ENCODE results near the gene TCF4. TPM values are rescaled to one million over a fixed set of nuclear protein-coding genes. Genes with fewer than 3 reads are reported as not detected.

TCF4 gene
- total and polyA plus RNA-seq, 7 donors: 3.5 to 149 (median 106) TPM

- WGBS, 2 donors: 84 to 87% methylated on average over 4 of the region's 4 CpGs
- Histone ChIP-seq H3K9me3 (no peaks in the 10 kb centered on the region), H3K27me3 (no peaks in the 10 kb centered on the region), H3K4me1 (no peaks in the 10 kb centered on the region), H3K27ac (no peak overlapping the region), H3K4me3 (no peak overlapping the region), H3K36me3 (no peaks in the 10 kb centered on the region)
- intact Hi-C loops (cut with DNase I): no loop called here
- TF ChIP-seq EP300 (IDR thresholded peaks at IDR 0.05) (no peak), POLR2A (IDR thresholded peaks at IDR 0.05) (no peak), POLR2AphosphoS5 (IDR thresholded peaks at IDR 0.05) (no peak)
- TF ChIP-seq, protein P1, sequence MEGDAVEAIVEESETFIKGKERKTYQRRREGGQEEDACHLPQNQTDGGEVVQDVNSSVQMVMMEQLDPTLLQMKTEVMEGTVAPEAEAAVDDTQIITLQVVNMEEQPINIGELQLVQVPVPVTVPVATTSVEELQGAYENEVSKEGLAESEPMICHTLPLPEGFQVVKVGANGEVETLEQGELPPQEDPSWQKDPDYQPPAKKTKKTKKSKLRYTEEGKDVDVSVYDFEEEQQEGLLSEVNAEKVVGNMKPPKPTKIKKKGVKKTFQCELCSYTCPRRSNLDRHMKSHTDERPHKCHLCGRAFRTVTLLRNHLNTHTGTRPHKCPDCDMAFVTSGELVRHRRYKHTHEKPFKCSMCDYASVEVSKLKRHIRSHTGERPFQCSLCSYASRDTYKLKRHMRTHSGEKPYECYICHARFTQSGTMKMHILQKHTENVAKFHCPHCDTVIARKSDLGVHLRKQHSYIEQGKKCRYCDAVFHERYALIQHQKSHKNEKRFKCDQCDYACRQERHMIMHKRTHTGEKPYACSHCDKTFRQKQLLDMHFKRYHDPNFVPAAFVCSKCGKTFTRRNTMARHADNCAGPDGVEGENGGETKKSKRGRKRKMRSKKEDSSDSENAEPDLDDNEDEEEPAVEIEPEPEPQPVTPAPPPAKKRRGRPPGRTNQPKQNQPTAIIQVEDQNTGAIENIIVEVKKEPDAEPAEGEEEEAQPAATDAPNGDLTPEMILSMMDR (IDR thresholded peaks at IDR 0.05): no peak
- no peak for DNase-seq
Measured at GRCh38 chr18:55466789-55467188, 121.2 kb downstream of the TCF4 start.

- no peak for DNase-seq
- intact Hi-C loops (cut with DNase I): no loop called here
- Histone ChIP-seq H3K4me1 (no peaks in the 10 kb centered on the region), H3K27me3 (no peaks in the 10 kb centered on the region), H3K36me3 (peaks cover 0 to 7% (median 0%) of the 10 kb centered on the region in 4 donors), H3K4me3 (no peak overlapping the region), H3K9me3 (no peaks in the 10 kb centered on the region), H3K27ac (no peak overlapping the region)
- 72 to 79% methylated on average over 2 of the region's 2 CpGs for WGBS, 2 donors
- TF ChIP-seq POLR2AphosphoS5 (IDR thresholded peaks at IDR 0.05): no peak
- TF ChIP-seq, protein P1 (IDR thresholded peaks at IDR 0.05): no peak
- no peak for TF ChIP-seq EP300 (IDR thresholded peaks at IDR 0.05)
- TF ChIP-seq POLR2A (IDR thresholded peaks at IDR 0.05): no peak
Measured at GRCh38 chr18:55465313-55465712, 122.7 kb downstream of the TCF4 start.

DNA sequence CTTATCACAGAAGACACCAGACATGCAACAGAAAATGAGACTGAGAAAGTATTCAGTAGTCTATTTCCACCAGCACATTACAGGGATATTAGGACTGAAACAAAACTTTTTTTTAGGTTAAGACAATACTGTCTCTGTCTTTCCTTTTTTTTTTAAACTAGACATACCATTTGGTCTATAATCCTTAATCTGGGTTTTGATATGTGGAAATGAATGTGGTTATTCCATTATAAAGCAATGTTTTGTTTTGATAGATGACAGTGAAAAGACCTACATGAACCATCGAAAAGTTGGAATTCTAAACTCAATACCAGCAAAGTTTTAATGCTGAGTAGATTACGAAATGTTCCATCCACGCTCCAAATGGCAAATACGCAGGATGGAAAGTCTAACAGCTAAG lies 123.4 kb downstream of the TCF4 start:
- Histone ChIP-seq H3K36me3 (peaks cover 0 to 10% (median 0%) of the 10 kb centered on the region in 4 donors), H3K4me1 (no peaks in the 10 kb centered on the region), H3K27me3 (no peaks in the 10 kb centered on the region), H3K4me3 (no peak overlapping the region), H3K9me3 (no peaks in the 10 kb centered on the region), H3K27ac (no peak overlapping the region)
- TF ChIP-seq POLR2A (IDR thresholded peaks at IDR 0.05): no peak
- no peak for TF ChIP-seq POLR2AphosphoS5 (IDR thresholded peaks at IDR 0.05)
- TF ChIP-seq, protein P1 (IDR thresholded peaks at IDR 0.05): no peak
- TF ChIP-seq EP300 (IDR thresholded peaks at IDR 0.05): no peak
- intact Hi-C loops (cut with DNase I): no loop called here
- WGBS, 2 donors: 82 to 89% methylated on average over 4 of the region's 4 CpGs
- DNase-seq: no peak

DNA sequence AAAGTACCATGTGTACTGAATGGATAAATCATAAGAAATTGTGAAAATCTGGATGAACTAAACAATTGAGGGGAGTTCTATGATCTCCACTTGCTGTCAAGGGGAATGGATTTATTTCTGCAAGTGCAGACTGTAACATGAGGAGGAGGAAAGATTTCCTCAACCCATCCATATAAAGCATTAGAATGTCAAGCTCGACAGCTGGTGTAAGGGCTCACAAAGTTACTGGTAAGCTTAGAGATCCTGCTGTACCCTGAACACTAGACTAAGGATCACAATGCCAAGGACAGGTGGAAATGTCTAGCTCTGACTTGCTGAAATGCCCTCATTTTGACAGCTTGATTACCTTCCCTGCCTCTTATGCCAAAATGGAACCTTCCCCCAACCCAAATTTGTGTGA lies 125.3 kb downstream of the TCF4 start:
- no peaks in the 10 kb centered on the region for H3K4me1 ChIP-seq
- 56 to 71% methylated on average over 1 of the region's 1 CpG for WGBS, 2 donors
- H3K36me3 ChIP-seq: peaks cover 0 to 10% (median 0%) of the 10 kb centered on the region in 4 donors
- DNase-seq: no peak
- H3K9me3 ChIP-seq: no peaks in the 10 kb centered on the region
- TF ChIP-seq, protein P1 (IDR thresholded peaks at IDR 0.05): no peak
- TF ChIP-seq POLR2A (IDR thresholded peaks at IDR 0.05) (no peak), EP300 (IDR thresholded peaks at IDR 0.05) (no peak), POLR2AphosphoS5 (IDR thresholded peaks at IDR 0.05) (no peak)
- H3K27me3 ChIP-seq: no peaks in the 10 kb centered on the region
- intact Hi-C loops (cut with DNase I): no loop called here
- no peak overlapping the region for H3K27ac ChIP-seq
- no peak overlapping the region for H3K4me3 ChIP-seq

GRCh38 chr18:55461848-55462247 lies 126.1 kb downstream of the TCF4 start:
- peaks cover 0 to 5% (median 1%) of the 10 kb centered on the region in 4 donors for H3K4me1 ChIP-seq
- no peak overlapping the region for H3K4me3 ChIP-seq
- 70 to 85% methylated on average over 4 of the region's 4 CpGs for WGBS, 2 donors
- intact Hi-C loops (cut with DNase I): no loop called here
- H3K27ac ChIP-seq: no peak overlapping the region
- H3K27me3 ChIP-seq: no peaks in the 10 kb centered on the region
- TF ChIP-seq EP300 (IDR thresholded peaks at IDR 0.05) (no peak), POLR2A (IDR thresholded peaks at IDR 0.05) (no peak), POLR2AphosphoS5 (IDR thresholded peaks at IDR 0.05) (no peak)
- TF ChIP-seq, protein P1 (IDR thresholded peaks at IDR 0.05): no peak
- no peak for DNase-seq
- peaks cover 0 to 10% (median 0%) of the 10 kb centered on the region in 4 donors for H3K36me3 ChIP-seq
- H3K9me3 ChIP-seq: no peaks in the 10 kb centered on the region

Measured in sigmoid colon (tissue), 7 donors.